IPS-15b (cell line): ENCODE results near the gene TAOK1.
"Not testable (repeated sequence)": the region's sequence is repeated elsewhere in the genome, so short reads cannot be mapped to it uniquely, and the experiment has no call there.

Experiments used
- H3K27me3 ChIP-seq: one replicate; pipeline ENCODE4 v1.6.1; 2013; ENCODE audit warnings: low read length; ENCODE audit not compliant: control insufficient read depth, insufficient read depth
- H3K36me3 ChIP-seq: one replicate; pipeline ENCODE4 v1.6.1; 2013; ENCODE audit warnings: low read length; ENCODE audit not compliant: control insufficient read depth, insufficient read depth
- H3K4me1 ChIP-seq: one replicate; pipeline ENCODE4 v1.6.1; 2013; ENCODE audit warnings: mild to moderate bottlenecking, low read length; ENCODE audit not compliant: control insufficient read depth, insufficient read depth
- H3K4me3 ChIP-seq: one replicate; pipeline ENCODE4 v1.5.1; 2013; ENCODE audit warnings: low read depth, low read length
- H3K9ac ChIP-seq: one replicate; pipeline ENCODE4 v1.6.1; 2013; ENCODE audit warnings: low read depth, mild to moderate bottlenecking, low read length
- H3K9me3 ChIP-seq: one replicate; pipeline ENCODE4 v1.6.1; 2013; ENCODE audit warnings: mild to moderate bottlenecking, low read length; ENCODE audit not compliant: control insufficient read depth, insufficient read depth

TAOK1 gene

GRCh38 chr17:29389982-29390850 lies at the start of gene TAOK1:
TAOK1 (plus strand) TSS chr17:29390363; CDS start chr17:29451549, 61,186 bp downstream.
- H3K4me3 ChIP-seq, result peak within 1 kb of the TSS; percentile 86
- H3K9me3 ChIP-seq, result no peaks in the 10 kb centered on the region
- H3K9ac ChIP-seq, result peak within 1 kb of the TSS; percentile 87
- H3K4me1 ChIP-seq, result peaks cover 2% of the 10 kb centered on the region
- no peaks in the 10 kb centered on the region for H3K27me3 ChIP-seq
- no peaks in the 10 kb centered on the region for H3K36me3 ChIP-seq

GRCh38 chr17:29341726-29342125 lies 48.4 kb upstream of the TAOK1 start:
- no peaks in the 10 kb centered on the region for H3K36me3 ChIP-seq
- no peak overlapping the region for H3K4me3 ChIP-seq
- no peaks in the 10 kb centered on the region for H3K27me3 ChIP-seq
- no peaks in the 10 kb centered on the region for H3K4me1 ChIP-seq
- H3K9ac ChIP-seq, result no peak overlapping the region
- H3K9me3 ChIP-seq, result no peaks in the 10 kb centered on the region

GRCh38 chr17:29342158-29342765 lies 47.9 kb upstream of the TAOK1 start:
- no peaks in the 10 kb centered on the region for H3K36me3 ChIP-seq
- no peak overlapping the region for H3K9ac ChIP-seq
- no peak overlapping the region for H3K4me3 ChIP-seq
- no peaks in the 10 kb centered on the region for H3K4me1 ChIP-seq
- no peaks in the 10 kb centered on the region for H3K9me3 ChIP-seq
- no peaks in the 10 kb centered on the region for H3K27me3 ChIP-seq

- Histone ChIP-seq H3K4me3 (no peak overlapping the region), H3K9ac (no peak overlapping the region), H3K4me1 (no peaks in the 10 kb centered on the region), H3K36me3 (no peaks in the 10 kb centered on the region), H3K9me3 (no peaks in the 10 kb centered on the region), H3K27me3 (no peaks in the 10 kb centered on the region)
Observed at GRCh38 chr17:29344201-29344856, 45.8 kb upstream of the TAOK1 start.

- no peaks in the 10 kb centered on the region for H3K36me3 ChIP-seq
- no peaks in the 10 kb centered on the region for H3K4me1 ChIP-seq
- no peaks in the 10 kb centered on the region for H3K9me3 ChIP-seq
- H3K4me3 ChIP-seq, result no peak overlapping the region
- no peak overlapping the region for H3K9ac ChIP-seq
- H3K27me3 ChIP-seq, result no peaks in the 10 kb centered on the region
Observed at GRCh38 chr17:29345066-29345465, 45.1 kb upstream of the TAOK1 start.

GRCh38 chr17:29345470-29345869 lies 44.7 kb upstream of the TAOK1 start:
- not testable (repeated sequence) for H3K9me3 ChIP-seq, H3K27me3 ChIP-seq, H3K9ac ChIP-seq, H3K36me3 ChIP-seq, H3K4me3 ChIP-seq, H3K4me1 ChIP-seq

GRCh38 chr17:29346462-29346861 lies 43.7 kb upstream of the TAOK1 start:
- H3K9ac ChIP-seq, result no peak overlapping the region
- no peaks in the 10 kb centered on the region for H3K9me3 ChIP-seq
- H3K4me3 ChIP-seq, result no peak overlapping the region
- H3K36me3 ChIP-seq, result no peaks in the 10 kb centered on the region
- no peaks in the 10 kb centered on the region for H3K27me3 ChIP-seq
- no peaks in the 10 kb centered on the region for H3K4me1 ChIP-seq

- no peaks in the 10 kb centered on the region for H3K4me1 ChIP-seq
- H3K9ac ChIP-seq, result no peak overlapping the region
- no peaks in the 10 kb centered on the region for H3K36me3 ChIP-seq
- H3K9me3 ChIP-seq, result no peaks in the 10 kb centered on the region
- no peaks in the 10 kb centered on the region for H3K27me3 ChIP-seq
- no peak overlapping the region for H3K4me3 ChIP-seq
Observed at GRCh38 chr17:29347831-29348629, 42.1 kb upstream of the TAOK1 start.

GRCh38 chr17:29349409-29349808 lies 40.8 kb upstream of the TAOK1 start:
- H3K4me1 ChIP-seq, result no peaks in the 10 kb centered on the region

GRCh38 chr17:29352146-29352545 lies 38.0 kb upstream of the TAOK1 start:
- H3K4me3 ChIP-seq, result no peak overlapping the region

More at GRCh38 chr17:29349409-29349808, 40.8 kb upstream of the TAOK1 start:
- H3K27me3 ChIP-seq, result no peaks in the 10 kb centered on the region
- H3K9ac ChIP-seq, result no peak overlapping the region
- no peak overlapping the region for H3K4me3 ChIP-seq
- H3K36me3 ChIP-seq, result no peaks in the 10 kb centered on the region
- no peaks in the 10 kb centered on the region for H3K9me3 ChIP-seq

GRCh38 chr17:29357232-29357631 lies 32.9 kb upstream of the TAOK1 start:
- Histone ChIP-seq H3K9me3 (no peaks in the 10 kb centered on the region), H3K27me3 (no peaks in the 10 kb centered on the region), H3K4me3 (no peak overlapping the region), H3K36me3 (no peaks in the 10 kb centered on the region), H3K9ac (no peak overlapping the region), H3K4me1 (no peaks in the 10 kb centered on the region)

More at GRCh38 chr17:29352146-29352545, 38.0 kb upstream of the TAOK1 start:
- H3K27me3 ChIP-seq, result no peaks in the 10 kb centered on the region
- H3K36me3 ChIP-seq, result no peaks in the 10 kb centered on the region
- no peaks in the 10 kb centered on the region for H3K4me1 ChIP-seq
- no peaks in the 10 kb centered on the region for H3K9me3 ChIP-seq
- H3K9ac ChIP-seq, result no peak overlapping the region
